Uterus (tissue), 2 donors: ENCODE results near the gene FOXK1.

ENCODE experiments used
- CTCF ChIP-seq, 4 experiments: fragments of 200-600 bp in 2 of 4; fragments of 450-650 bp in 2 of 4; sonication (generic) in 2 of 4; IDR thresholded peaks; one replicate each; pipeline ENCODE4 v1.5.1; 2016 to 2019; ENCODE audit warnings: antibody characterized with exemption in 4 of 4, mild to moderate bottlenecking in 2 of 4, moderate library complexity in 1 of 4
- POLR2A ChIP-seq, 2 donors: fragments of 450-650 bp; IDR thresholded peaks; one replicate each; pipeline ENCODE4 v1.6.1; 2016; ENCODE audit warnings: antibody characterized with exemption in 2 of 2, mild to moderate bottlenecking in 1 of 2, moderate library complexity in 1 of 2

GRCh38 chr7:4801839-4802231 lies 119.7 kb downstream of the FOXK1 start:
- no peak for TF ChIP-seq CTCF (IDR thresholded peaks at IDR 0.05)
- no peak for TF ChIP-seq POLR2A (IDR thresholded peaks at IDR 0.05)
